Endometrial microvascular endothelial cells (primary cell): ENCODE measurements around the gene PHIP. TPM values are rescaled to one million over a fixed set of nuclear protein-coding genes. Genes with fewer than 3 reads are reported as not detected.

Source experiments
- in situ Hi-C: cut with HindIII; loops from 2 replicates; pipeline ENCODE4 v1.10.0; 2017; ENCODE audit warnings: low sequenced_read_pairs, low pct_unique_long_range_greater_than_20kb; ENCODE audit errors: inconsistent ontology term
- total RNA-seq: library from RNA; depleted of rRNA; stranded (reverse); fragments of >200 nt; gene quantifications from one replicate; pipeline ENCODE4 v1.2.3, GENCODE V29; 2015; ENCODE audit errors: inconsistent ontology term

The PHIP gene
- total RNA-seq, 1 donor from 2014 or later = 12.1 TPM

- in situ Hi-C loops = no loop called here
These were observed 47.5 kb downstream of the PHIP start for GRCh38 chr6:79030511-79030910.

- in situ Hi-C loops = no loop called here
These were observed 48.0 kb downstream of the PHIP start for GRCh38 chr6:79030023-79030422.

- in situ Hi-C loops = no loop called here
These were observed 49.3 kb downstream of the PHIP start for GRCh38 chr6:79028641-79029314.

- in situ Hi-C loops = no loop called here
These were observed 66.1 kb downstream of the PHIP start for GRCh38 chr6:79011940-79012339.

- in situ Hi-C loops = no loop called here
These were observed 67.6 kb downstream of the PHIP start for GRCh38 chr6:79010422-79010821.

- in situ Hi-C loops = no loop called here
These were observed 68.2 kb downstream of the PHIP start for GRCh38 chr6:79009819-79010218.

- in situ Hi-C loops = no loop called here
These were observed 72.6 kb downstream of the PHIP start for GRCh38 chr6:79005497-79005896.

GRCh38 chr6:79005024-79005423, 73.0 kb downstream of the PHIP start:
- in situ Hi-C loops = no loop called here

GRCh38 chr6:79004239-79004638, 73.8 kb downstream of the PHIP start:
- in situ Hi-C loops = no loop called here

- in situ Hi-C loops = no loop called here
These were observed 76.6 kb downstream of the PHIP start for GRCh38 chr6:79001415-79001814.

GRCh38 chr6:78999737-79000136, 78.3 kb downstream of the PHIP start:
- in situ Hi-C loops = no loop called here

- in situ Hi-C loops = no loop called here
These were observed 82.1 kb downstream of the PHIP start for GRCh38 chr6:78995946-78996345.

- in situ Hi-C loops = no loop called here
These were observed 82.7 kb downstream of the PHIP start for GRCh38 chr6:78995346-78995745.

GRCh38 chr6:78993955-78994354, 84.1 kb downstream of the PHIP start:
- in situ Hi-C loops = no loop called here

- in situ Hi-C loops = no loop called here
These were observed 88.9 kb downstream of the PHIP start for GRCh38 chr6:78989191-78989590.

GRCh38 chr6:78986161-78986560, 91.9 kb downstream of the PHIP start:
- in situ Hi-C loops = no loop called here

- in situ Hi-C loops = no loop called here
These were observed 93.7 kb downstream of the PHIP start for GRCh38 chr6:78984225-78984950.

- in situ Hi-C loops = no loop called here
These were observed 110.9 kb downstream of the PHIP start for GRCh38 chr6:78967191-78967590.

- in situ Hi-C loops = no loop called here
These were observed 111.5 kb downstream of the PHIP start for GRCh38 chr6:78966542-78966941.

- in situ Hi-C loops = no loop called here
These were observed 115.6 kb downstream of the PHIP start for GRCh38 chr6:78962448-78962847.

GRCh38 chr6:78954740-78955139, 123.3 kb downstream of the PHIP start:
- in situ Hi-C loops = no loop called here
